OCI-LY3 (cell line): ENCODE measurements around the gene KLRK1.
A peak's percentile ranks its signal among the peaks of the same experiment; 100 is the strongest.
"Not testable (repeated sequence)": the region's sequence is repeated elsewhere in the genome, so short reads cannot be mapped to it uniquely, and the experiment has no call there.

ENCODE experiments used
- H2AFZ ChIP-seq: fragments of 200-600, 300-600 bp; shearing (Covaris generic); 2 replicates; pipeline ENCODE4 v1.6.0; 2014; ENCODE audit warnings: antibody characterized with exemption, low read depth, low read length
- H3K27ac ChIP-seq: fragments of 200-600, 300-600 bp; sonication (generic); 2 replicates; pipeline ENCODE4 v1.5.1; 2014; ENCODE audit warnings: mild to moderate bottlenecking, low read length, moderate library complexity, mixed read lengths
- H3K27me3 ChIP-seq: fragments of 200-600, 300-600 bp; sonication (generic); 2 replicates; pipeline ENCODE4 v1.6.1; 2014; ENCODE audit warnings: low read depth, low read length, mixed read lengths
- H3K36me3 ChIP-seq: fragments of 200-600, 300-600 bp; sonication (generic); replicated peaks from 2 replicates; pipeline ENCODE3; 2014; ENCODE audit warnings: low read depth, low read length, mixed read lengths
- H3K4me1 ChIP-seq: fragments of 300-600, 200-600 bp; sonication (generic); 2 replicates; pipeline ENCODE4 v1.6.1; 2014; ENCODE audit warnings: low read length, mixed read lengths
- H3K4me2 ChIP-seq: fragments of 200-600, 300-600 bp; sonication (generic); 2 replicates; pipeline ENCODE4 v1.6.1; 2014; ENCODE audit warnings: low read length, mixed read lengths
- H3K4me3 ChIP-seq: fragments of 300-600, 200-600 bp; sonication (generic); 2 replicates; pipeline ENCODE4 v1.5.1; 2014; ENCODE audit warnings: antibody characterized with exemption, mild to moderate bottlenecking, low read length, moderate library complexity
- H3K79me2 ChIP-seq: fragments of 300-600, 200-600 bp; shearing (Covaris generic); 2 replicates; pipeline ENCODE4 v1.6.1; 2014; ENCODE audit warnings: mild to moderate bottlenecking, low read length, mixed read lengths
- H3K9ac ChIP-seq: fragments of 300-600, 200-600 bp; shearing (Covaris generic); 2 replicates; pipeline ENCODE4 v1.6.0; 2014; ENCODE audit warnings: mild to moderate bottlenecking, low read length, moderate library complexity
- H3K9me3 ChIP-seq: fragments of 200-600, 300-600 bp; shearing (Covaris generic); 2 replicates; pipeline ENCODE4 v1.6.1; 2014; ENCODE audit warnings: low read length, mixed read lengths; ENCODE audit not compliant: insufficient read depth
- H4K20me1 ChIP-seq: fragments of 200-600, 300-600 bp; sonication (generic); 2 replicates; pipeline ENCODE4 v1.6.1; 2016; ENCODE audit warnings: low read length, mixed read lengths; ENCODE audit not compliant: insufficient read depth
- EZH2phosphoT487 ChIP-seq: fragments of 200-600 bp; shearing (Covaris generic); IDR thresholded peaks from 2 replicates; pipeline ENCODE4 v1.6.1; 2018; ENCODE audit warnings: antibody characterized with exemption, mixed run types, low read depth
- TF ChIP-seq, protein P1 (sequence below): fragments of 200-600, 300-600 bp; sonication (generic); IDR thresholded peaks from 2 replicates; pipeline ENCODE4 v1.5.1; 2014; ENCODE audit warnings: antibody characterized with exemption, low read length, low read depth

Gene KLRK1

GRCh38 chr12:10395390-10395998, 5.7 kb upstream of the KLRK1 start:
- Histone ChIP-seq H3K4me1 (peaks cover 47% of the 10 kb centered on the region), H3K27ac (peak overlapping the region; percentile 84), H3K9me3 (peaks cover 18% of the 10 kb centered on the region; the same call in 1 of the 2 replicates), H4K20me1 (no peaks in the 10 kb centered on the region), H3K4me3 (peak overlapping the region; percentile 39), H3K27me3 (no peaks in the 10 kb centered on the region), H2AFZ (peak overlapping the region; percentile 33; the same call in 1 of the 2 replicates), H3K4me2 (peak overlapping the region; percentile 60), H3K9ac (peak overlapping the region; percentile 42; the same call in 1 of the 2 replicates), H3K36me3 (no peaks in the 10 kb centered on the region), H3K79me2 (no peaks in the 10 kb centered on the region)
- no peak for TF ChIP-seq EZH2phosphoT487
- TF ChIP-seq, protein P1, sequence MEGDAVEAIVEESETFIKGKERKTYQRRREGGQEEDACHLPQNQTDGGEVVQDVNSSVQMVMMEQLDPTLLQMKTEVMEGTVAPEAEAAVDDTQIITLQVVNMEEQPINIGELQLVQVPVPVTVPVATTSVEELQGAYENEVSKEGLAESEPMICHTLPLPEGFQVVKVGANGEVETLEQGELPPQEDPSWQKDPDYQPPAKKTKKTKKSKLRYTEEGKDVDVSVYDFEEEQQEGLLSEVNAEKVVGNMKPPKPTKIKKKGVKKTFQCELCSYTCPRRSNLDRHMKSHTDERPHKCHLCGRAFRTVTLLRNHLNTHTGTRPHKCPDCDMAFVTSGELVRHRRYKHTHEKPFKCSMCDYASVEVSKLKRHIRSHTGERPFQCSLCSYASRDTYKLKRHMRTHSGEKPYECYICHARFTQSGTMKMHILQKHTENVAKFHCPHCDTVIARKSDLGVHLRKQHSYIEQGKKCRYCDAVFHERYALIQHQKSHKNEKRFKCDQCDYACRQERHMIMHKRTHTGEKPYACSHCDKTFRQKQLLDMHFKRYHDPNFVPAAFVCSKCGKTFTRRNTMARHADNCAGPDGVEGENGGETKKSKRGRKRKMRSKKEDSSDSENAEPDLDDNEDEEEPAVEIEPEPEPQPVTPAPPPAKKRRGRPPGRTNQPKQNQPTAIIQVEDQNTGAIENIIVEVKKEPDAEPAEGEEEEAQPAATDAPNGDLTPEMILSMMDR = no peak

DNA sequence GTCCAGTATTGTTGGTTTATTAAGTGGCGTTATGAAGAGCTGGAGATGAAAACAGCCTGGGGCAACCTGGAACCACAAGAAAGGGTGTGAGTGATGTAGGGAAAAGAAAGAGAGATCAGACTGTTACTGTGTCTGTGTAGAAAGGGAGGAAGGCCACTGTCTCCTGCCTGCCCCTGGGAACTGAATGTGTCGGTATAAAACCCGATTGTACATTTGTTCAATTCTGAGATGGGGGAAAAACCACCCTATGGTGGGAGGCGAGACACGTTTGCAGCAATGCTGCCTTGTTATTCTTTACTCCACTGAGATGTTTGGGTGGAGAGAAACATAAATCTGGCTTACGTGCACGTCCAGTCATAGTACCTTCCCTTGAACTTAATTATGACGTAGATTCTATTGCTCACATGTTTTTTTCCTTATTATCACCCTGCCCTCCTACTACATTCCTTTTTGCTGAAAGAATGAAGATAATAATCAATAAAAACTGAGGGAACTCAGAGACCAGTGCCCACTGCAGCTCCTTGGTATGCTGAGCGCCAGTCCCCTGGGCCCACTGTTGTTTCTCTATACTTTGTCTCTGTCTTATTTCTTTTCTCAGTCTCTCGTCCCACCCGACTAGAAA, 4.8 kb upstream of the KLRK1 start:
- Histone ChIP-seq H3K27ac (peak overlapping the region; percentile 84), H3K4me2 (peak overlapping the region; percentile 60), H2AFZ (0 out of 2 replicates have a peak overlapping the region, but pooled peaks have one; percentile 33), H3K9me3 (peaks cover 13% of the 10 kb centered on the region; the same call in 1 of the 2 replicates), H3K9ac (peak overlapping the region; percentile 42; the same call in 1 of the 2 replicates), H3K4me1 (peaks cover 44% of the 10 kb centered on the region)
- H3K36me3 ChIP-seq, H3K27me3 ChIP-seq, H3K4me3 ChIP-seq, H4K20me1 ChIP-seq, H3K79me2 ChIP-seq: not testable (repeated sequence)

- H3K27me3 ChIP-seq = no peaks in the 10 kb centered on the region
- no peak for TF ChIP-seq EZH2phosphoT487
- TF ChIP-seq, protein P1 = no peak
- H3K9me3 ChIP-seq = peaks cover 6% of the 10 kb centered on the region; the same call in 1 of the 2 replicates
- H3K36me3 ChIP-seq = no peaks in the 10 kb centered on the region
- no peak overlapping the region for H3K4me3 ChIP-seq
- no peaks in the 10 kb centered on the region for H4K20me1 ChIP-seq
- no peaks in the 10 kb centered on the region for H3K79me2 ChIP-seq
- no peak overlapping the region for H3K9ac ChIP-seq
- no peak overlapping the region for H3K27ac ChIP-seq
- no peak overlapping the region for H2AFZ ChIP-seq
- peak overlapping the region; percentile 38 for H3K4me2 ChIP-seq
- H3K4me1 ChIP-seq = peaks cover 44% of the 10 kb centered on the region
These were observed 3.5 kb upstream of the KLRK1 start for GRCh38 chr12:10393291-10393690.

GRCh38 chr12:10392394-10392930, 2.6 kb upstream of the KLRK1 start:
- H3K4me2 ChIP-seq = peak overlapping the region; percentile 38
- peaks cover 44% of the 10 kb centered on the region for H3K4me1 ChIP-seq
- H3K79me2 ChIP-seq = no peaks in the 10 kb centered on the region
- peaks cover 3% of the 10 kb centered on the region; the same call in 1 of the 2 replicates for H3K9me3 ChIP-seq
- H3K27ac ChIP-seq = peak overlapping the region; percentile 47
- 0 out of 2 replicates have a peak overlapping the region, but pooled peaks have one; percentile 19 for H2AFZ ChIP-seq
- TF ChIP-seq, protein P1 = no peak
- no peak for TF ChIP-seq EZH2phosphoT487
- no peaks in the 10 kb centered on the region for H4K20me1 ChIP-seq
- H3K36me3 ChIP-seq = no peaks in the 10 kb centered on the region
- H3K4me3 ChIP-seq = 0 out of 2 replicates have a peak overlapping the region, but pooled peaks have one; percentile 12
- H3K27me3 ChIP-seq = no peaks in the 10 kb centered on the region
- no peak overlapping the region for H3K9ac ChIP-seq

- H3K4me1 ChIP-seq = peaks cover 44% of the 10 kb centered on the region
- not testable (repeated sequence) for H3K27me3 ChIP-seq, H3K9ac ChIP-seq, H3K79me2 ChIP-seq, H3K36me3 ChIP-seq, H3K27ac ChIP-seq, H2AFZ ChIP-seq, H3K4me3 ChIP-seq, H3K9me3 ChIP-seq, H3K4me2 ChIP-seq, H4K20me1 ChIP-seq
These were observed 1.1 kb upstream of the KLRK1 start for GRCh38 chr12:10390991-10391390.
